Body of pancreas (tissue), 4 donors: Measurements from ENCODE around the gene BLID. TPM values are rescaled to one million over a fixed set of nuclear protein-coding genes. Genes with fewer than 3 reads are reported as not detected.

ENCODE experiments used
- ATAC-seq: fragments of 150-250 bp; one replicate; pipeline ENCODE4 v1.9.1; 2016
- DNase-seq, 4 donors: peaks; one replicate each; pipeline ENCODE4 v3.0.0-alpha.2; 2019
- H3K27ac ChIP-seq, 4 donors: fragments of 200-600 bp; sonication (generic); 1 replicate in 3 of 4; 2 replicates in 1 of 4; pipeline versions ENCODE4 v1.5.1 to v1.6.1; 2016 to 2019; ENCODE audit warnings: mild to moderate bottlenecking in 1 of 4, mixed read lengths in 1 of 4, moderate library complexity in 1 of 4
- H3K27me3 ChIP-seq, 2 donors: fragments of 200-600 bp; sonication (generic); one replicate each; pipeline ENCODE4 v1.6.0; 2016; ENCODE audit warnings: mild to moderate bottlenecking in 1 of 2
- H3K36me3 ChIP-seq, 2 donors: fragments of 200-600 bp; sonication (generic); replicated peaks in 1 of 2; 2 replicates each; pipeline ENCODE4 v1.5.1; 2016; ENCODE audit warnings: low read depth in 2 of 2; ENCODE audit not compliant: insufficient read depth in 1 of 2
- H3K4me1 ChIP-seq: fragments of 200-600 bp; sonication (generic); one replicate; pipeline ENCODE4 v1.6.0; 2016
- H3K4me3 ChIP-seq, 2 donors: fragments of 200-600 bp; sonication (generic); 1 replicate in 1 of 2; 2 replicates in 1 of 2; pipeline ENCODE4 v1.5.1; 2016 to 2019
- H3K9me3 ChIP-seq, 3 donors: fragments of 200-600 bp; sonication (generic); 1 replicate in 2 of 3; 2 replicates in 1 of 3; pipeline ENCODE4 v1.5.1; 2016
- CTCF ChIP-seq, 7 experiments: fragments of 450-650 bp in 4 of 7; fragments of 200-600 bp in 3 of 7; sonication (generic) in 3 of 7; IDR thresholded peaks; one replicate each; pipeline ENCODE4 v1.5.1; 2016 to 2019; ENCODE audit warnings: antibody characterized with exemption in 7 of 7
- POLR2A ChIP-seq, 3 donors: fragments of 450-650 bp; IDR thresholded peaks; one replicate each; pipeline ENCODE4 v1.6.1; 2016; ENCODE audit warnings: antibody characterized with exemption in 3 of 3, mild to moderate bottlenecking in 2 of 3
- WGBS, 2 donors: methylation state at CpG; one replicate each; pipeline ENCODE4 v1.1.5; 2017; 5-methylcytosine and 5-hydroxymethylcytosine counted together
- intact Hi-C: fragments of 100-400 bp; cut with DNase I; formaldehyde crosslinking; loops from one replicate; pipeline ENCODE4 v1.15.1; 2023
- total RNA-seq, 2 donors: library from RNA; depleted of rRNA; stranded (reverse); fragments of >200 nt; gene quantifications; one replicate each; pipeline ENCODE4 v1.1.0, GENCODE V29; 2016

BLID gene
- total RNA-seq, 2 donors from 2014 or later: not detected

GRCh38 chr11:122159861-122160260, 43.8 kb upstream of the BLID start:
- DNase-seq: no peak
- Histone ChIP-seq H3K4me1 (no peaks in the 10 kb centered on the region), H3K9me3 (no peaks in the 10 kb centered on the region), H3K27me3 (no peaks in the 10 kb centered on the region), H3K36me3 (no peaks in the 10 kb centered on the region), H3K27ac (no peak overlapping the region), H3K4me3 (no peak overlapping the region)
- ATAC-seq: no peak
- intact Hi-C loops: no loop called here
- 82% methylated on average over 2 of the region's 2 CpGs for WGBS, 2 donors
- TF ChIP-seq CTCF (IDR thresholded peaks at IDR 0.05) (no peak), POLR2A (IDR thresholded peaks at IDR 0.05) (no peak)

DNA sequence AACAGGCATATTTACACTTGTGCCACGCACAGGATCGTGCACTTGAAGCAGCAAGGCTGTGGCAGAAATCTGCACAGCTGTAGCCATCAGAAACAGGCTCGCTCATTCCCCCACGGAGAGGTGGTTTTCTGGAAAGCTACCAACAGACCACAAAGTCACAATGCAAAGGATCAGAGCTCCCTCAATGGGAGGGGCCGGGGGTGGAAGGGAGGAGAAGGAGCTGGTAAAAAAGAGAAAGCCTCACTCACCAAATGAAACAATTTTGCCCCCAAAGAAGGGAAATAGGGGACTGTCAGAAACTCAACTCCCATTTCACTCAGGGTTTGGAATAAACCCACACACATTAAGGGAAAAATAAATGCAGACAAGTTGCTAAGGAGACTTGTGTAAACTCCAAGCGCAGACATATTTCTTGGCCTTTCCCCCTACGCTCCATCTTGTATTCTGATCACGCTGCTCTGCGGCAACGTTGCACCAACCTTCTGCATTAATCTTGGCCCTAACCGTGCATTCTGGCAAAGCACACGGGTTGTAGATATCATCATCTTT, 43.2 kb upstream of the BLID start:
- no peaks in the 10 kb centered on the region for H3K4me1 ChIP-seq
- ATAC-seq: no peak
- no peak overlapping the region for H3K27ac ChIP-seq
- no peaks in the 10 kb centered on the region for H3K36me3 ChIP-seq
- 51% methylated on average over 12 of the region's 12 CpGs for WGBS, 2 donors
- TF ChIP-seq POLR2A (IDR thresholded peaks at IDR 0.05) (no peak), CTCF (IDR thresholded peaks at IDR 0.05) (no peak)
- no peaks in the 10 kb centered on the region for H3K27me3 ChIP-seq
- H3K4me3 ChIP-seq: no peak overlapping the region
- DNase-seq: no peak
- no peaks in the 10 kb centered on the region for H3K9me3 ChIP-seq
- intact Hi-C loops: no loop called here

DNA sequence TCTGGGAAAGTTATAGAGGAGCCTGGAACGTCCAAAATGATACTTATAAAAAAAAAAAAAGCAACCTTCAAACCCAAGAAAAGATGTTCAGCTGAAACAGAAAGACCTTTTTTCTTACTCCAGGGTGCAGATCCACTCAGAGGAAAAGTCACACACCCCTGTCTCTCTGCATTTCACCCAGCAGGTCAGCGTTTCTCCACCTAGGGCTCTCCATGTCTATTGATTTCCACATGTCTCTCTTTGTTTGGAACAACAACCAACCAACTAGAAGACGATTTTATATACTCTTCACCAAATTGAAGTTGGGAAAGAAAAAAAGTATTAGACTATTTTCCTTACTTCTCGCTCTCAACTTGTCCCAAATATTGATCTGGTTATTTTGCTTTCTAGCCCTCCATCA, 42.2 kb upstream of the BLID start:
- intact Hi-C loops: no loop called here
- Histone ChIP-seq H3K4me3 (no peak overlapping the region), H3K27me3 (no peaks in the 10 kb centered on the region), H3K36me3 (no peaks in the 10 kb centered on the region), H3K9me3 (no peaks in the 10 kb centered on the region), H3K4me1 (no peaks in the 10 kb centered on the region), H3K27ac (no peak overlapping the region)
- WGBS, 2 donors: 37 to 46% methylated on average over 4 of the region's 4 CpGs
- no peak for DNase-seq
- ATAC-seq: no peak
- no peak for TF ChIP-seq POLR2A (IDR thresholded peaks at IDR 0.05)

- intact Hi-C loops: no loop called here
- no peaks in the 10 kb centered on the region for H3K9me3 ChIP-seq
Observed at GRCh38 chr11:122157653-122158161, 41.7 kb upstream of the BLID start.

GRCh38 chr11:122156940-122157382, 40.9 kb upstream of the BLID start:
- Histone ChIP-seq H3K27ac (no peak overlapping the region), H3K36me3 (no peaks in the 10 kb centered on the region), H3K9me3 (no peaks in the 10 kb centered on the region), H3K27me3 (no peaks in the 10 kb centered on the region), H3K4me3 (no peak overlapping the region), H3K4me1 (no peaks in the 10 kb centered on the region)
- ATAC-seq (peak; percentile 52), DNase-seq (peak in 3 of 4 donors; percentile 7 to 21 (median 20))
- TF ChIP-seq POLR2A (IDR thresholded peaks at IDR 0.05): no peak
- TF ChIP-seq CTCF (IDR thresholded peaks at IDR 0.05): no peak
- intact Hi-C loops: no loop called here
- 55 to 58% methylated on average over 7 of the region's 7 CpGs for WGBS, 2 donors

More at GRCh38 chr11:122157653-122158161, 41.7 kb upstream of the BLID start:
- DNase-seq (no peak), ATAC-seq (no peak)
- Histone ChIP-seq H3K27ac (no peak overlapping the region), H3K27me3 (no peaks in the 10 kb centered on the region), H3K4me1 (no peaks in the 10 kb centered on the region), H3K36me3 (no peaks in the 10 kb centered on the region), H3K4me3 (no peak overlapping the region)
- no peak for TF ChIP-seq POLR2A (IDR thresholded peaks at IDR 0.05)
- no peak for TF ChIP-seq CTCF (IDR thresholded peaks at IDR 0.05)
- WGBS, 2 donors: 38 to 43% methylated on average over 4 of the region's 4 CpGs
